ENCODE data around the gene OR4K15. TPM values are rescaled to one million over a fixed set of nuclear protein-coding genes. Genes with fewer than 3 reads are reported as not detected.

OR4K15 gene
- total RNA-seq, 1 donor from 2014 or later = not detected

DNA sequence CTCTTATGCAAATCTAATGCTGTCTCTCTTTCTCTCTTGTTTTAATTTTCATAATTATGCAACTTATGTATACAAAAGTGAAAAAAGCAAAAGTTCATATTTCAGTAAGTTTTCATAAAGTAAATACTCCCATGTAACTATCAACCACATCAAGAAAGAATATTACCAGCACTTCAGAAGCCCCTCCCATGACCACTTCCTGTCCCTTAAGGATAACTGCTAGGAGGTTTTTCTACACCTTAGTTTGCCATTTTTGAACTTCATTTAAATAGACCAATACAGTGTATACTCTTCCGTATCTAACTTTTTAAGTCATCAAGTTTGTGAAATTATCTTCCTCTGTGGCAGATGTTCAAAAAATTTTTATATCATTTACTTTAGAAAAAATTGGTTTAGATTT lies 547 bp upstream of the OR4K15 start:
- no peaks in the 10 kb centered on the region for H3K4me1 ChIP-seq
- no peaks in the 10 kb centered on the region for H3K9me3 ChIP-seq (replicated peaks)
- H3K36me3 ChIP-seq = no peaks in the 10 kb centered on the region
- TF ChIP-seq, protein P1, sequence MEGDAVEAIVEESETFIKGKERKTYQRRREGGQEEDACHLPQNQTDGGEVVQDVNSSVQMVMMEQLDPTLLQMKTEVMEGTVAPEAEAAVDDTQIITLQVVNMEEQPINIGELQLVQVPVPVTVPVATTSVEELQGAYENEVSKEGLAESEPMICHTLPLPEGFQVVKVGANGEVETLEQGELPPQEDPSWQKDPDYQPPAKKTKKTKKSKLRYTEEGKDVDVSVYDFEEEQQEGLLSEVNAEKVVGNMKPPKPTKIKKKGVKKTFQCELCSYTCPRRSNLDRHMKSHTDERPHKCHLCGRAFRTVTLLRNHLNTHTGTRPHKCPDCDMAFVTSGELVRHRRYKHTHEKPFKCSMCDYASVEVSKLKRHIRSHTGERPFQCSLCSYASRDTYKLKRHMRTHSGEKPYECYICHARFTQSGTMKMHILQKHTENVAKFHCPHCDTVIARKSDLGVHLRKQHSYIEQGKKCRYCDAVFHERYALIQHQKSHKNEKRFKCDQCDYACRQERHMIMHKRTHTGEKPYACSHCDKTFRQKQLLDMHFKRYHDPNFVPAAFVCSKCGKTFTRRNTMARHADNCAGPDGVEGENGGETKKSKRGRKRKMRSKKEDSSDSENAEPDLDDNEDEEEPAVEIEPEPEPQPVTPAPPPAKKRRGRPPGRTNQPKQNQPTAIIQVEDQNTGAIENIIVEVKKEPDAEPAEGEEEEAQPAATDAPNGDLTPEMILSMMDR (IDR thresholded peaks at IDR 0.05; ENCODE audit: borderline replicate concordance) = no peak
- no peaks in the 10 kb centered on the region for H3K27me3 ChIP-seq (ENCODE audit: low read depth)
- no peak for DNase-seq
- no peak overlapping the region for H3K27ac ChIP-seq (replicated peaks)
- intact Hi-C loops (cut with micrococcal nuclease) = no loop called here
- H3K4me3 ChIP-seq = no peak overlapping the region

DNA sequence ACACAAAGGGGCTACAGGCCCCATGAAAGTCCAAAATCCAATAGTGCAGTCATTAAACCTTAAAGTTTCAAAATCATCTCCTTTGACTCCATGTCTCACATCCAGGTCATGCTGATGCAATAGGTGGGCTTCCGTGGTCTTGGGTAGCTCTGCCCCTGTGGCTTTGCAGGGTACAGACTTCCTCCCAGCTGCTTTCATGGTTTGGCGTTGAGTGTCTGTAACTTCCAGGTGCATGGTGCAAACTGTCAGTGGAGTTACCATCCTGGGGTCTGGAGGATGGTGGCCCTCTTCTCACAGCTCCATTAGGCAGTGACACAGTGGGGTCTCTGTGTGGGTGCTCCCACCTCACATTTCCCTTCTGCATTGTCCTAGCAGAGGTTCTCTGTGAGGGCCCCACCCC lies 18.0 kb downstream of the OR4K15 start:
- intact Hi-C loops (cut with micrococcal nuclease) = no loop called here
- Histone ChIP-seq H3K9me3 (replicated peaks) (no peaks in the 10 kb centered on the region), H3K4me3 (no peak overlapping the region), H3K36me3 (no peaks in the 10 kb centered on the region), H3K27me3 (ENCODE audit: low read depth) (no peaks in the 10 kb centered on the region), H3K27ac (replicated peaks) (no peak overlapping the region), H3K4me1 (no peaks in the 10 kb centered on the region)
- TF ChIP-seq, protein P1 (IDR thresholded peaks at IDR 0.05; ENCODE audit: borderline replicate concordance) = no peak
- DNase-seq = no peak

DNA sequence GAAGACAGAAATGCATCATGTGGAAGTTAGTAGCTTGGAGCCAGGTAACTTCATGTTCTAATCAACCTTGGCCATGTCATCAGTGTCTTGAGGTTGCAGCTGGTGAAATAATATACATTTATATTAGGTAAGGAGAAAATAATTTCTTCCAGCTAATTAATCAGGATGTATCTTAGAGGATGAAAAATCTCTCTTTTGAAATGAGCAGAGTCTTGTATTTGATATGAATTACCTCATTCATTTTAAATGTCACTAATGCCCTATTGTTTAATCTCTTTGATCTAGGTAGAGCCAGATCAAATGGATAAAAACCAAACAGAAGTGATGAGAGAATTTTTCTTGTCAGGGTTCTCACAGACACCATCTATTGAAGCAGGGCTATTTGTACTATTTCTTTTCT lies 26.5 kb downstream of the OR4K15 start, which contains the start of gene OR4Q2:
TSS of gene OR4Q2 (plus strand) at position 301 of the 400 bp plus-strand sequence.
- Histone ChIP-seq H3K36me3 (no peaks in the 10 kb centered on the region), H3K4me3 (no peak within 1 kb of the TSS), H3K4me1 (no peaks in the 10 kb centered on the region), H3K27ac (replicated peaks) (no peak within 1 kb of the TSS), H3K27me3 (ENCODE audit: low read depth) (no peaks in the 10 kb centered on the region), H3K9me3 (replicated peaks) (peaks cover under 1% of the 10 kb centered on the region)
- DNase-seq = no peak
- TF ChIP-seq, protein P1 (IDR thresholded peaks at IDR 0.05; ENCODE audit: borderline replicate concordance) = no peak
- intact Hi-C loops (cut with micrococcal nuclease) = no loop called here

DNA sequence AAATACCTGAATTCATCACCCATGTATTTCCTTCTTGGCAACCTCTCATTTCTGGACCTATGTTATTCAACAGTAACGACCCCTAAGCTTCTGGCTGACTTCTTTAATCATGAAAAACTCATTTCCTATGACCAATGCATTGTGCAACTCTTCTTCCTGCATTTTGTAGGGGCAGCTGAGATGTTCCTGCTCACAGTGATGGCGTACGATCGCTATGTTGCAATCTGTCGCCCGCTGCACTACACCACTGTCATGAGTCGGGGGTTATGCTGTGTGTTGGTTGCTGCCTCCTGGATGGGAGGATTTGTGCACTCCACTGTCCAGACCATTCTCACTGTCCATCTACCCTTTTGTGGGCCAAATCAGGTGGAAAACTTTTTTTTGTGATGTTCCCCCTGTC lies 26.9 kb downstream of the OR4K15 start:
- Histone ChIP-seq H3K27ac (replicated peaks) (no peak overlapping the region), H3K4me1 (no peaks in the 10 kb centered on the region), H3K36me3 (no peaks in the 10 kb centered on the region), H3K27me3 (ENCODE audit: low read depth) (no peaks in the 10 kb centered on the region), H3K4me3 (no peak overlapping the region), H3K9me3 (replicated peaks) (peaks cover 5% of the 10 kb centered on the region)
- TF ChIP-seq, protein P1 (IDR thresholded peaks at IDR 0.05; ENCODE audit: borderline replicate concordance) = no peak
- intact Hi-C loops (cut with micrococcal nuclease) = no loop called here
- no peak for DNase-seq

DNA sequence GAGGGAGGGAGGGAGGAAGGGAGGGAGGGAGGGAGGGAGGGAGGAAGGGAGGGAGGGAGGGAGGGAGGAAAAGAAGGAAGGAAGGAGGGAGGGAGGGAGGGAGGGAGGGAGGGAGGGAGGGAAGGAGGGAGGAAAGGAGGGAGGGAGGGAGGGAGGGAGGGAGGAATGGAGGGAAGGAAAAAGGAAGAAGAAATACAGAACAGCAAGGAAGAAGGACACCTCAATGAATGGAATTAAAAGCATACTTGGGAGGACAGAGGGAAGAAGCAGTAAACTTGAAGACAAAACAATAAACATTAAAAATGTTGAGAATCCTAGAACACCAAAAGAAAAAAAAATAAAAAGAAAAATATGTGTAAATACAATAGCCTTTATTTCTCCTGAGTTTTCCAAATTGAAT lies 32.8 kb downstream of the OR4K15 start:
- no peak overlapping the region for H3K27ac ChIP-seq (replicated peaks)
- intact Hi-C loops (cut with micrococcal nuclease) = no loop called here
- H3K4me3 ChIP-seq = no peak overlapping the region
- TF ChIP-seq, protein P1 (IDR thresholded peaks at IDR 0.05; ENCODE audit: borderline replicate concordance) = no peak
- H3K9me3 ChIP-seq (replicated peaks) = peaks cover 22% of the 10 kb centered on the region
- DNase-seq = no peak
- H3K4me1 ChIP-seq = no peaks in the 10 kb centered on the region
- H3K27me3 ChIP-seq (ENCODE audit: low read depth) = no peaks in the 10 kb centered on the region
- no peaks in the 10 kb centered on the region for H3K36me3 ChIP-seq

Data from left ventricle myocardium inferior (tissue), 1 donor.